Measurements from ENCODE around the gene POLR1C. TPM values are rescaled to one million over a fixed set of nuclear protein-coding genes. Genes with fewer than 3 reads are reported as not detected.

POLR1C gene
- total RNA-seq, 1 experiment from 2014 or later = 41.4 TPM

- H3K79me2 ChIP-seq (ENCODE audit: low read depth) = peaks cover 11% of the 10 kb centered on the region; the same call in 1 of the 2 replicates
- H3F3A ChIP-seq (ENCODE audit: insufficient read depth, low read depth) = no peaks in the 10 kb centered on the region
- H3K36me3 ChIP-seq (ENCODE audit: low read depth) = no peaks in the 10 kb centered on the region; the same call in 1 of the 2 replicates
- no peaks in the 10 kb centered on the region for H3K27me3 ChIP-seq (ENCODE audit: insufficient read depth, low read depth)
- no peak for DNase-seq
- H3K4me2 ChIP-seq = no peak overlapping the region
- POLR2A ChIA-PET (ENCODE audit: unreplicated experiment) = no interaction called here
- no TSS peak for BruUV-seq (replicated peaks)
- TF ChIP-seq CTCF (conservative IDR thresholded peaks at IDR 0.05) (no peak), EZH2 (IDR thresholded peaks at IDR 0.05; ENCODE audit: low read depth) (no peak)
- CTCF ChIA-PET = no interaction called here
- no peak overlapping the region for H2AFZ ChIP-seq
- intact Hi-C loops (cut with micrococcal nuclease; ENCODE audit: unreplicated experiment) = loop anchor here (10.0 kb wide), 2 partner anchors 55 to 315 kb away; partner anchors contain the start of gene SRF
- no peaks in the 10 kb centered on the region for H3K9me3 ChIP-seq (ENCODE audit: insufficient read depth, low read depth)
- H3K4me3 ChIP-seq = no peak overlapping the region
- 0 out of 2 replicates have a peak, but pooled peaks cover 3% of the 10 kb centered on the region for H3K4me1 ChIP-seq (replicated peaks; ENCODE audit: insufficient read depth)
- no peak overlapping the region for H3K27ac ChIP-seq
- no peaks in the 10 kb centered on the region for H3K9me2 ChIP-seq (ENCODE audit: insufficient read depth)
- H4K20me1 ChIP-seq (ENCODE audit: insufficient read depth) = 0 out of 2 replicates have a peak, but pooled peaks cover 8% of the 10 kb centered on the region
These were observed 27.4 kb upstream of the POLR1C start for GRCh38 chr6:43489277-43490072.

DNA sequence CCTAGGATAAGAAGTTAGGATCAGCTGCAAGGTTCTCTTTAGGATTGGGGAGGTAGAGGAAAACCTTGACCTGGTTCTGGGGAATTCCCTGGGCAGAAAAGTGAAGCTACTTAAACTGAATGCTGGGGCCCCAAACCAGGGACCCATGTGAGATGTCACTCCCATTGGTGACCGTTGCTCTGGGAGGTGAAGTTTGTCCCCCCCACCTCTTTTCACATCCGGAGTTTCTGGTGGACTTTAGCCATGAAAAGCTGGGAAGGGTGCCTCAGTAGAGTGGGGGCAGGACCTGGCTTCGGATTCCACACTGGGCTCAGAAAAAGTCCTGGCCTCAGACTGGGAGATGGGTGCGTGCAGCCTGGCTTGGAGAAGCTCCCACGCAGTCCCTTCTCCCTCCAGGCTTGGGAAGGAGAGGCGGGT lies 26.4 kb upstream of the POLR1C start:
- Histone ChIP-seq H3K9me3 (ENCODE audit: insufficient read depth, low read depth) (no peaks in the 10 kb centered on the region), H4K20me1 (ENCODE audit: insufficient read depth) (0 out of 2 replicates have a peak, but pooled peaks cover 9% of the 10 kb centered on the region), H3F3A (ENCODE audit: insufficient read depth, low read depth) (peaks cover 9% of the 10 kb centered on the region; the same call in 1 of the 2 replicates), H3K4me2 (no peak overlapping the region), H2AFZ (no peak overlapping the region), H3K79me2 (ENCODE audit: low read depth) (peaks cover 4% of the 10 kb centered on the region; the same call in 1 of the 2 replicates), H3K27me3 (ENCODE audit: insufficient read depth, low read depth) (no peaks in the 10 kb centered on the region), H3K4me1 (replicated peaks; ENCODE audit: insufficient read depth) (peaks cover 13% of the 10 kb centered on the region), H3K9me2 (ENCODE audit: insufficient read depth) (no peaks in the 10 kb centered on the region), H3K27ac (no peak overlapping the region), H3K4me3 (no peak overlapping the region), H3K36me3 (ENCODE audit: low read depth) (no peaks in the 10 kb centered on the region; the same call in 1 of the 2 replicates)
- intact Hi-C loops (cut with micrococcal nuclease; ENCODE audit: unreplicated experiment) = loop anchor here (10.0 kb wide), 2 partner anchors 56 to 316 kb away; partner anchors contain the start of gene SRF
- no TSS peak for BruUV-seq (replicated peaks)
- TF ChIP-seq CTCF (conservative IDR thresholded peaks at IDR 0.05) (no peak), EZH2 (IDR thresholded peaks at IDR 0.05; ENCODE audit: low read depth) (no peak)
- POLR2A ChIA-PET (ENCODE audit: unreplicated experiment) = no interaction called here
- CTCF ChIA-PET = no interaction called here
- DNase-seq = no peak

GRCh38 chr6:43491750-43492661 lies 24.9 kb upstream of the POLR1C start:
- Histone ChIP-seq H3K36me3 (ENCODE audit: low read depth) (no peaks in the 10 kb centered on the region; the same call in 1 of the 2 replicates), H3K9me2 (ENCODE audit: insufficient read depth) (no peaks in the 10 kb centered on the region), H3F3A (ENCODE audit: insufficient read depth, low read depth) (peaks cover 19% of the 10 kb centered on the region; the same call in 1 of the 2 replicates), H3K4me1 (replicated peaks; ENCODE audit: insufficient read depth) (peaks cover 28% of the 10 kb centered on the region), H3K27me3 (ENCODE audit: insufficient read depth, low read depth) (no peaks in the 10 kb centered on the region), H3K27ac (0 out of 2 replicates have a peak overlapping the region, but pooled peaks have one; percentile 19), H3K9me3 (ENCODE audit: insufficient read depth, low read depth) (no peaks in the 10 kb centered on the region), H4K20me1 (ENCODE audit: insufficient read depth) (0 out of 2 replicates have a peak, but pooled peaks cover 14% of the 10 kb centered on the region), H3K79me2 (ENCODE audit: low read depth) (peaks cover 4% of the 10 kb centered on the region; the same call in 1 of the 2 replicates), H3K4me3 (no peak overlapping the region), H2AFZ (no peak overlapping the region), H3K4me2 (no peak overlapping the region)
- intact Hi-C loops (cut with micrococcal nuclease; ENCODE audit: unreplicated experiment) = loop anchor here (10.0 kb wide), 2 partner anchors 57 to 317 kb away; partner anchors contain the start of gene SRF
- POLR2A ChIA-PET (ENCODE audit: unreplicated experiment) = interaction anchor here (0.5 to 0.6 kb wide), 4 partner anchors 11 to 613 kb away, joined by 3 to 7 read pairs (median 4); partner anchors contain the start of genes ABCC10 and RPL7L1
- TF ChIP-seq CTCF (conservative IDR thresholded peaks at IDR 0.05) = no peak
- no peak for TF ChIP-seq EZH2 (IDR thresholded peaks at IDR 0.05; ENCODE audit: low read depth)
- DNase-seq = peak in 1 of 2 experiments; percentile 70
- CTCF ChIA-PET = interaction anchor here (0.6 kb wide), 1 partner anchor 35 kb away, joined by 7 read pairs; no protein-coding TSS in a partner anchor
- BruUV-seq (replicated peaks) = no TSS peak
